NAMALWA (cell line): ENCODE results near the gene MORC3.
"Not testable (repeated sequence)": the region's sequence is repeated elsewhere in the genome, so short reads cannot be mapped to it uniquely, and the experiment has no call there.

Experiments
- DNase-seq: peaks from one replicate; pipeline ENCODE4 v3.0.0-alpha.2; 2015; ENCODE audit warnings: low spot score

MORC3 gene

DNA sequence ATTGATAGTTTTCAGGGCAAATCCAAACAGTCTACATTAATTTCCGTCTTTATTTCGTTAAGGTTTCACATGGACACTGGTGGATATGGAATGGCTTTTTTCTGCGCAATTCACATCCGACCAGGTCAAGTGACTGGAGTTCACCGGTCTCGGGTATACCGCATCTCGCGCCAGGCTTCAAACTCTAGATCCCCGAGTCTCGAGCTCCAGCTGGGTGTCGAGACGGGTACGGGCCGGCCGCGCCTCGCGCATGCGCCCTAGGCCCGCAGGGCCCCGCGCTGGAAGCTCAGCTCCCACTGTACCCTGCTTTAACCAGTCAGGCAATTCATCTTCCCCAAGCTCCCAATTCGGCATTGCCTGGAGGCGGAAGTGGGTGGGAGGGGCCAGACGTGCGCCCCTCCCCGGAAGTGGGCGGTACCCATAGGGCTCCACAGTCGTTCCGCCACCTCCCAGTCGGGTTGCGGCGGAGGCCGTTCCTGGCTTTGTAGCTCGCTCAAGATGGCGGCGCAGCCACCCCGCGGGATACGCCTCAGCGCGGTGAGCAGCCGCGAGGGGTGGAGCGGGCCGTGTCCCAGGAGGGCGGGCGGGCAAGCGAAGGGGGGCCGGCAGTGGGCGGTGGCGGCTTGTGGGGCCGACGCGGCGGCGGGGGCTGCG lies at the start of gene MORC3:
Gene MORC3, plus strand, starts transcription at position 431 of the 654 bp plus-strand sequence. Its CDS starts 68 bp downstream, at position 499.
- DNase-seq: peak; percentile 99

DNA sequence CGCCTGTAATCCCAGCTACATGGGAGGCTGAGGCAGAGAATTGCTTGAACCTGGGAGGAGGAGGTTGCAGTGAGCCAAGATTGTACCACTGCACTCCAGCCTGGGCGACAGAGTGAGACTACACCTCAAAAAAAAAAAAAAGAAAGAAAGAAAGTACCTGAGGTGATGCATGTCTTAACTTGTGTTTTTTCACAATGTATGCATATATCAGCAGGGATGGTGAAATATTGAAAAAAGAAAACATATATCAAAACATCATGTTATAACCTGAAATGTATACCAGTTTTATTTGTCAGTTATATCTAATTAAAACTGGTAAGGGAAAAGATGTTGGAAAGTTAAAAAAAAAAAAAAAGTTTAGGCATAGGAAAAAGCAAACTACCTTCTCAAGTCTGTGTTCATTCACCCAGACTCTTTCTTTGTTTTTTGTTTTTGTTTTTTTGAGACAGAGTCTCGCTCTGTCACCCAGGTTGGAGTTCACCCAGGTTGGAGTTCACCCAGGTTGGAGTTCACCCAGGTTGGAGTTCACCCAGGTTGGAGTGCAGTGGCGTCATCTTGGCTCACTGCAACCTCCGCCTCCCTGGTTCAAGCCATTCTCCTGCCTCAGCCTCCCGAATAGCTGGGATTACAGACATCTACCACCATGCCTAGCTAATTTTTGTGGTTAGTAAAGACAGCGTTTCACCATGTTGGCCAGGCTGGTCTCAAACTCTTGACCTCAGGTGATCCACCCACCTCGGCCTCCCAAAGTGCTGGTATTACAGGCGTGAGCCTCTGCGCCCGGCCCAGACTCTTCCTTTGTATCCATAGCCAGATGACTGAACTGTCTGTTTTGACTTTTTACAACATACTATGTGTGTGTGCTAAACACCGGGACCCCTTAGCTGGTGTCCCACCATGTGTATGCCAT lies 49.0 kb upstream of the MORC3 start:
- not testable (repeated sequence) for DNase-seq

DNA sequence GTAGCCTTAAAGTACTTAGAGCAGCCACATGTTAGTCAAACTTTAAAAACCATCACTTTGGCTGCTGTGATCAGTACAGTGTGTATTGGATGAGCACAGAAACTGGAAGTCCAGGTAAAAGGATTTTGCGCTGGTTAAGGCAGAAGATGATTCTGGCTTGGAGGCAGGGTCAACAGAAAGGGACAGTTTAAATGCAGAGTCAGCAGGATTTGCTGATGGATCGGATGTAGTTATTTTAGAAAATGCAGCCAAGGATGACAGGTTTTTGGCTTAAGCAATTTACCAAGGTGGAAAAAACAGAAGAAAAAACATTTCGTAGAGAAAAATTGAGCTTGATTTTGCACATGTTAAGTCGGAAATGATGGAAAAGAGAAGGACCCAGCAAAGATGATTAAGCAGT lies 45.9 kb upstream of the MORC3 start:
- DNase-seq: no peak

- no peak for DNase-seq
Observed at GRCh38 chr21:36282568-36283230, 37.3 kb upstream of the MORC3 start.

DNA sequence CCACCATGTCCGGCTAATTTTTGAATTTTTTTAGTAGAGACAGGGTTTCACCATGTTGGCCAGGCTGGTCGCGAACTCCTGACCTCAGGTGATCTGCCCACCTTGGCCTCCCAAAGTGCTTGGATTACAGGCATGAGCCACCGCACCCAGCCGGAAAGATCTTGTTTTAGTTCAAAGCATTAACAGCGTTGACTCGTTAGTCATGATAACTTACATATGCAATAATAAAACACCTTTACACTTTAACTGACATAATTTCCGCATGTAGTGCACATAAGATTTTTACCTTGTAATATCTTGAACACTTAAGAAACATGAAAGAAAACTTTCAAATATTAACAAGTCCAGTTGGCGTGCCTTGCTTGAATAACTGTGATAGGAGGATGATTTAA lies 36.8 kb upstream of the MORC3 start:
- DNase-seq: not testable (repeated sequence)

- DNase-seq: no peak
Observed at GRCh38 chr21:36288651-36289243, 31.2 kb upstream of the MORC3 start.

DNA sequence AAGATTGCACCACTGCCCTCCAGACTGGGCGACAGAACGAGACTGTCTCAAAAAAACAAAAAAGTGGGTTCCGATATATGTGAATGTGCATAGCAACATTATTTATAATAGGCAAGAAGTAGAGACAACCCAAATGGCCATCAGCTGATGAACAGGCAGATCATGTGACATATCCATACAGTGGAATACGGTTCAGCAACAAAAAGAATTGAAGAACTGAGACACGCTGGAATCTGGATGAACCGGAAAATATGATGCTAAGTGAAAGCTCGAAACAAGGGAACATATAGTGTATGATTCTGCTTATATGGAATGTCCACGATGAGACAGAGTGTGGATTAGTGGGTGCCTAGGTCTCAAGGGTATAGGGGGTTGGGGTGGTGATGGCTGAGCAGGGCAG lies 28.5 kb upstream of the MORC3 start:
- DNase-seq: no peak

DNA sequence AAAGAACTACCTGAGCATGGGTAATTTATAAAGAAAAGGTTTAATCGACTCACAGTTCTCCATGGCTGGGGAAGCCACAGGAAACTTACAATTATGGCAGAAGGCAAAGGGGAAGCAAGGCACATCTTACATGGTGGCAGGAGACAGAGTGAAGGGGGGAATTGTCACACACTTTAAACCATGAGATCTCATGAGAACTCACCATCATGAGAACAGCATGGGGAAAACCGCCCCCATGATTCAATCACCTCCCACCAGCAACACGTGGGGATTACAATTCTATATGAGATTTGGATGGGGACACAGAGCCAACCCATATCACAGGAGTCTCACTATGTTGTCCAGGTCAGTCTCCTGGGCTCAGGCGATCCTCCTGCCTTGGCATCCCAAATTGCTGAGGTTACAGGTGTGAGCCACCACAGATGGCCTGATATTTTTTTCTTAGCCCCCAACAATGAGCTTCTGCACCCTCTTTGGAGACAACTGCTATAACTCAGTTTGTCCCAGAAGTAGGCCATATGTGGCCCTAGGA lies 22.5 kb upstream of the MORC3 start:
- no peak for DNase-seq

DNA sequence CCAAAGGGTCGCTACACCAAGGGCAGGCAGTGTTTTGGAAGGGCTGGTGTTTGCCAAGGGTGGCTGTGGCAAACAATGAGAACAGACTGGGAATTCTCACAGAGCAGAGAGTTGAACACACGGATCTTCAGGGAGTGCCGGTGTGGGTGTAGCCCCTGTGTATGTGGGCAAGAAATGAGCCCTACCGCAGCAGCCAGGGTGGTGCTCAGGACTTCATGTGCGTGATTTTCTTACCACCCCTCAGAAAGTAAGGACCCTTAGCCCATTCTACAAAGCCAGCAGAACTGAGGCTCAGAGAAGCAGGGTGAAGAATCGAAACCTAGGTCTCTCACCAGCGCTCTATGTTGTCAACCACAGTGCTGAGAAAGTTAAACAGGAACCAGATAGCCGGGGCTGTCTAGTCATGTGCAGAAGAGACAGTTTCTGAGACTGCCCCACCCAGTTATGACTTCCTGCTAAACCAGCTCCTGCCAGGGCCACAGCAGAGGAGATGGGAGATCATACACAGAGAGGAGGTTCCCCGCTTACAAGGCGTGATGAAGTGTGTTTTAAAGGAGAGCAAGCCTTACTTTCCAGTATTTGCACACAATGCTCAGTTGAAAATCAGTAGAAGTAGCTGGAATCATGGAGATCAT lies 21.9 kb upstream of the MORC3 start:
- DNase-seq: peak; percentile 85

GRCh38 chr21:36306872-36307534 lies 13.0 kb upstream of the MORC3 start:
- DNase-seq: no peak

GRCh38 chr21:36310016-36310415 lies 10.0 kb upstream of the MORC3 start:
- DNase-seq: peak; percentile 61

- not testable (repeated sequence) for DNase-seq
Observed at GRCh38 chr21:36313446-36313845, 6.6 kb upstream of the MORC3 start.

GRCh38 chr21:36316045-36316444 lies 4.0 kb upstream of the MORC3 start:
- not testable (repeated sequence) for DNase-seq

- no peak for DNase-seq
Observed at GRCh38 chr21:36316872-36317484, 3.0 kb upstream of the MORC3 start.

DNA sequence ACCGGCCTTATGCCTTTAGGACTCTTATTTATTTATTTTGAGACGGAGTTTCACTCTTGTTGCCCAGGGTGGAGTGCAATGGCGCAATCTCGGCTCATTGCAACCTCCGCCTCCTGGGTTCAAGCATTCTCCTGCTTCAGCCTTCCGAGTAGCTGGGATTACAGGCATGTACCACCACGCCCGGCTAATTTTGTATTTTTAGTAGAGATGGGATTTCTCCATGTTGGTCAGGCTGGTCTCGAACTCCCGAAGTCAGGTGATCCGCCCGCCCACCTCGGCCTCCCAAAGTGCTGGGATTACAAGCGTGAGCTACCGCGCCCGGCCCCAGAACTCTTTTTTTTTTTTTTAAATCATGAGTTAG lies 611 bp upstream of the MORC3 start:
- not testable (repeated sequence) for DNase-seq

GRCh38 chr21:36320421-36321324 lies 676 bp downstream of the MORC3 start:
- DNase-seq: peak; percentile 72

- peak; percentile 64 for DNase-seq
Observed at GRCh38 chr21:36321325-36322082, 1.5 kb downstream of the MORC3 start.

- DNase-seq: no peak
Observed at GRCh38 chr21:36322083-36322424, 2.1 kb downstream of the MORC3 start.

DNA sequence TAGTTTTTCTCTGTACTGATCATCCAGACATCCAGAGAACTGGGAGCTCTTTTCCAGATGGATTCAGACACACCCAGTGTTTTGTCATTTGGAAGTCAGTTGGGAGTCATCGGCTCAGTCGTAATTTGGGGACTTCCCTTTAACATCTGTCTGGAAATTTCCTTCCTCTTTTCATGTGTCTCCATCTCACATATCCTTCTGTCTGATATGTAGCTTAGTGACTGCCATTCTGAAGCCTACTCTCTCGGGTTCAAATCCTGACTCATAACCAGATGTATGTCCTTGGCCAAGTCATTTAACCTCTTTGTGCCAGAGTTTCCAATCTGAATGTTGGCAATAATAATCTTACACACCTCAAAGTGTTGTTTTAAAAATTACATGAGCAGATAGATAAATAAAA lies 3.0 kb downstream of the MORC3 start:
- peak; percentile 39 for DNase-seq
